ENCODE measurements around the gene PRUNE2. TPM values are rescaled to one million over a fixed set of nuclear protein-coding genes. Genes with fewer than 3 reads are reported as not detected.

PRUNE2 gene
- total RNA-seq, 1 experiment from 2014 or later: 2.0 TPM

DNA sequence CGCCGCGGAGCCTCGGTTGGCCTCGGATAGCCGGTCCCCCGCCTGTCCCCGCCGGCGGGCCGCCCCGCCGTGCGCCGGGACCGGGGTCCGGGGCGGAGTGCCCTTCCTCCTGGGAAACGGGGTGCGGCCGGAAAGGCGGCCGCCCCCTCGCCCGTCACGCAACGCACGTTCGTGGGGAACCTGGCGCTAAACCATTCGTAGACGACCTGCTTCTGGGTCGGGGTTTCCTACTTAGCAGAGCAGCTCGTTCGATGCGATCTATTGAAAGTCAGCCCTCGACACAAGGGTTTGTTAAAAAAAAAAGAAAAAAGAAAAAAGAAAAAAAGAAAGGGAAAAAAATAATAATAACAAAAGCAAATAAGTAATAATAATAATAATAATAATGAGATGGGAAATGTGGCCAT, 334.2 kb downstream of the PRUNE2 start:
- DNase-seq (ENCODE audit: low read depth): no peak

DNA sequence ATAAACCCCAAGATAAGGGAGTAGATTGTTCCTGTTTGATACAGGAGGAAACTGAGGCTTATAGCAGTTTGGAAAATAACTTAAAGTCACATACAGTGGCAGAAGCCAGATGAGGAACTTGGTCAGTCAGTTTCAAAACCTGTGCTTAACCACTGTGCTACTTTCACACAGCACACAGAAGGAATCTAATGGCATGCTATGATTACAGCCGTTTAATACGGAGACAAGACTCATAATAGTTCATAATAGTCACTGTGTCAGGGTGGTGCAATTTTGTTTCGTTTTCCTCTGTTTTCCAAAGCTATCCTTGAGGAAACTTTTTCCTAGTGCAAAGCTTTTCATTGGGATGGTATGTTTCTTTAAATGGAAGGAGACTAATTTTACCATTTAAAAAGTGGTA, 334.6 kb downstream of the PRUNE2 start:
- DNase-seq (ENCODE audit: low read depth): no peak

DNA sequence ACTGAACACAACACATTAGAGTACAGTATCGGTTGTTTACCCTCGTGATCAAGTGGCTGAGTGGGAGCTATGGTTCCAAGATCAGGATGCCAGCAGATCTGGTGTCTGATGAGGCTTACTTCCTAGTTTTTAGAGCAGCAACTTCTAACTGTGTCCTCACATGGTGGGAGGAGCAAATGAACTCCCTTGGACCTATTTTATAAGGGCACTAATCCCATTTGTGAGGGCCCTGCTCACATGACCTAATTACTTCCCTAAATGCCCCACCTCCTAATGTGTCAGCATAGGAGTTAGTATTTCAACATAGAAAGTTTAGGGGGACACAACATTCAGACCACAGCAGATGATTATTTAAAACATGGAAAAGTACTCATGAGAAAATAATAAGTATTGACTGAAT, 335.1 kb downstream of the PRUNE2 start:
- DNase-seq (ENCODE audit: low read depth): no peak

DNA sequence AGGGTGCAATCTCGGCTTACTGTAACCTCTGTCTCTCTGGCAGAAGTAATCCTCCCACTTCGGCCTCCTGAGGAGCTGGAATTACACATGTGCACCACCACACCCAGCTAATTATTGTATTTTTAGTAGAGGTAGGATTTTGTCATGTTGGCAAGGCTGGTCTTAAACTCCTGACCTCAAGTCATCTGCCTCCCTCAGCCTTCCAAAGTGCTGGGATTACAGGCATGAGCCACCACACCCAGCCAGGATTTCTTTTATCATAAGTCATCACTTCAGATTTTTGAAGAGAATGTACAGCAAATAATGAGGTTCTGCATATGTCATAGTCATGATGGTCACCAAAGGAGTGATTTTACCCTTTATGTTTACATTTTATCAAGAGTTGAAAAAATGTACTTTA, 338.8 kb downstream of the PRUNE2 start:
- no peak for DNase-seq (ENCODE audit: low read depth)

DNA sequence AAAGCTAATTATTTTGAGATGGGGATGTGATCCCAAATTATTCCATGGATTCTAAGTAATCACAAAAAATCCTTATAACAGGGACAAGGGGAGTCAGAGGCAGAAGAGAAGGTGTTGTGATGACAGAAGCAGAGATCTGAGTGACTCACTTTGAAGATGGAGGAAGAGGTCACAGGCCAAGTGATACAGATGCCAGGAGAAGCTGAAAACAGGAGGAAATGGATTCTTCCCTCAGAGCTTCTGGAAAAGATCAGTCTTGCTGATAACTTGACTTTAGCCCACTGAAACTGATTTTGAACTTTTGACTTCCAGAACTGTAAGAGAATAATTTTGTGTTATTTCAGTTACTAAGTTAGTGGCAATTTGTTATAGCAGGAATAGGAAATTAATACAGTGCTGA, 341.6 kb downstream of the PRUNE2 start:
- no peak for DNase-seq (ENCODE audit: low read depth)

DNA sequence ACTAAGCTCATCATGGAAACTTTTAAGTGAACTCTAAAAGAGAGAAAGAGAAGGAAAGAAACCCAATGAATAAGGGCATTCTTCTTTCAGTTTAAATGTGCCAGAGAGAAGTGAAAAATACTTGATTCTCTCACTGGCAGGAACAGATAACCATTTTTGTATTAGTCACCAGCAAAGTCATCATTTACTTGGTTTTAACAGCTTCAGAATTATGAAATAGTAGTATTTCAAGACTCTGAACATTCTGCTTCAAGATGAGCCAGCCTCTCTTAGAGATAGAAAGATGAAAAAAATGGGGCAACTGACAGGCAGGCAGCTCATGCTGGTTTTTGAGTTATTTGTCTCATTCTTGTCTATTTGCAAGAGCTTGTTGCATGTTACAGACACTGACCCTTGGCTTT, 343.4 kb downstream of the PRUNE2 start:
- no peak for DNase-seq (ENCODE audit: low read depth)

DNA sequence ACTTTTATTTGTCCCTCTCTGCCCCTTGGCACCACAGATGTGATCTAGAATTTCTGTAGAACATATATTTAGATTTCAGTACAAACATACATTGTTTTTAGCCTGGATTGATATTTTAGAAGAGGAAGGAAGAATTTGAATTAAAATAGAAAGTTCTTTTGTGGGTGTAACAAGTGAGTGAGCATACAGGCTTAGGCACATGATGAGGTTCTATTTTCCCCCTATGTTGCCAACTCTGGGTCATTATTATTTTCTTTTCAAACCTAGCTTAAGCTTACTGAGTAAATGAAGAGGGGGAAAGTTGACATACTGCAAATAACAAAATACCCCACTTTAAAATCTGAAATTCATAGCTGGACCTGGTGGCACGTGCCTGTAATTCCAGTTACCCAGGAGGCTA, 344.0 kb downstream of the PRUNE2 start:
- DNase-seq (ENCODE audit: low read depth): no peak

Other genes starting within 250 kb of the PRUNE2 start
- 0.06 TPM in 1 of 2 replicates, not detected in the other for gene PCA3, start 141.7 kb downstream of the PRUNE2 start, total RNA-seq (2014; rRNA removed; shearing (Covaris generic))
- not detected in 2 replicates for gene FOXB2, start 113.5 kb upstream of the PRUNE2 start, total RNA-seq (2014; rRNA removed; shearing (Covaris generic))